GM12801 (cell line): ENCODE results near the gene MRGPRG.

Experiments used
- CTCF ChIP-seq: IDR thresholded peaks from one replicate; pipeline ENCODE4 v1.5.1; 2011; ENCODE audit warnings: control low read depth; ENCODE audit not compliant: insufficient read length; ENCODE audit errors: extremely low read depth

Gene MRGPRG

GRCh38 chr11:3175194-3175593, 43.4 kb downstream of the MRGPRG start:
- no peak for TF ChIP-seq CTCF

DNA sequence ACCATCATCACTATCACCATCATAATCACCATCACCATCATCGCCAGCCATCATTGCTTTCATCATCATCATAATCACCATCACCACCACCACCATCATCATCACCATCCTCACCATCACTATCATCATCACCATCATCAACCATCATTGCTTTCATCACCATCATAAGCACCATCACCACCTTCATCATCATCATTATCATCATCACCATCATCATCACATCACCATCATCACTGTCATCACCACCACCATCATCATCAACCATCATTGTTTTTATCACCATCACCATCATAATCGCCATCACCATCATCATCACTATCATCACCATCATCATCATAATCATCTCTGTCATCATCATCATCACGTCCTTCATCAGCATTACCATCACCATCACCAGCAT, 44.2 kb downstream of the MRGPRG start:
- no peak for TF ChIP-seq CTCF

DNA sequence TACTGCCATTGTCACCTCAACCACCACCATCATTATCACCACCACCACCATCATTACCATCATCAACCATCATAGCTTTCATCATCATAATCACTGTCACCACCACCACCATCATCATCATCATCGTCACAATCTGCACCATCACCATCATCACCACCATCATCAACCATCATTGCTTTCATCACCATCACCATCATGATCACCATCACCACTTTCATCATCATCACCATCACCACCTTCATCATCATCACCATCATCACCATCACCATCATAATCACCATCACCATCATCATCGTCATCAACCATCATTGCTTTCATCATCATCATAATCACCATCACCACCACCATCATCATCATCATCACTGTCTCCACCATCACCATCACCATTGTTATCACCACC, 44.8 kb downstream of the MRGPRG start:
- no peak for TF ChIP-seq CTCF

DNA sequence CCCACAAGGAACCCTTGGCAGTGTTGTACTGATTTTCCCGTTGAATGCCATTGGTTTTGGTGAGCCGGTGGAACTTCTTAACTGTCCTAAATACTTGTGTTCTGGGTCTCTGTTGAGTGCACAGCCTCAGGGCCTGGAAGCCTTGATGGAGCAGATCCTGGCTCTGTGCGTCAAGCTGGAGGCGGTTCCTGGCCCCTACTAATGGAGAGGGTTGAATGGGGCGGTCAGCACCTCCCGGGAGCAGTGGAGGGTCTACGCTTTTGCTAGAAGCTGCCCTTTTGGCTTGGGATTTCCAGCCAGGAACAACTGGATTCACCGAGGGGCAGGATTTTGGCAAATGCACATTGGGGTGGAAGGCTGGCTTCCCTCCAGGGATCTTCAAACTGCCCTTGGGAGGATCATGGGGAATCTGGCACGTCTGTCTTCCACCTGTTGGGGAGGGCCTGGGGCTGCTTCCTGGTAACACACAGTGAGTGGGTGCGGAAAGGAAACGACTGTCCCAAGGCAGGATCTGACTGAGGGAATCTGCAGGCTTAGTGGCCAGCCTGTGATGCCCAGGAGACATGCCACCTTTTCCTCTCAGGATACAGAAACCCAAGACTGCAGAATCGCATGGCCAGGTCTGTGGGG, 46.6 kb downstream of the MRGPRG start:
- no peak for TF ChIP-seq CTCF

GRCh38 chr11:3170756-3171650, 47.6 kb downstream of the MRGPRG start:
- no peak for TF ChIP-seq CTCF

DNA sequence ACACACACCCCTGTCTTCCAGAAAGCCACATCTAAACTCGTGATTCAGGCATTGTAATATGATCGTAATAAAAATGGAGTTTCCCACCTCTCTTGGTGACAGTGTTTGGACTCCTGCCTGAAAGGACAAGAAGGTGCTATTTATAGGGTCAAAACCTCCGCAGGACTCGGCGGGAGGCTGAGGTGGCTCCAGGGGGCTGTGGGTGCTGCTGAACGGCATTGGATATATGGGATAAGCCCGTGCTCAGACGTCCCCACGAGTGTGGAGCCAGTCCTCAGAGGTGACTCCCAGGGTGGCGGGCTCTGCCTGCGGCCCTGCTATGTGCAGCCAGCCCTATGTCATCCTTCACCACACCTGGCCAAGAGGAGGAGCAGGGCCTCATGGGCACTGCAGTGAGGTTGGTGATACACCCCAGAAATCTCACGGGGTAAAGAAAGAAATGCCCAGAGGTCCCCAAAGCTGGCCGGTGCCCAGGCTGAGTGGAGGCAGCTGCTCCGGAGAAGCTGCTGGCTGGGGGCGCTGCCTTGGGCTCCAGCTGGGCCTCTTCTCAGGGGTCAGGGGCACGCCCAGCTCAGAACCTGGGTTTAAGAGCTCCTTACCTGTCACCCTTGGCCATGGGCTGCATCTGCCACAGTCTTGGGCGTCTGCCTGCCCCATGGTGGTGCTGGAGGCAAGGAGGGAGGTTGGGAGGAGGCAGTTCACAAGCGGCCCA, 48.4 kb downstream of the MRGPRG start:
- TF ChIP-seq CTCF, result no peak
